HG02973 (cell line): ENCODE measurements around the gene FOXO3B.
"Not testable (repeated sequence)": the region's sequence is repeated elsewhere in the genome, so short reads cannot be mapped to it uniquely, and the experiment has no call there.

Experiments used
- ATAC-seq: cut with Tn5 transposase; IDR thresholded peaks from one replicate; pipeline ENCODE4 v1.9.1; 2021; ENCODE audit warnings: moderate library complexity; ENCODE audit not compliant: unreplicated experiment

The FOXO3B gene

DNA sequence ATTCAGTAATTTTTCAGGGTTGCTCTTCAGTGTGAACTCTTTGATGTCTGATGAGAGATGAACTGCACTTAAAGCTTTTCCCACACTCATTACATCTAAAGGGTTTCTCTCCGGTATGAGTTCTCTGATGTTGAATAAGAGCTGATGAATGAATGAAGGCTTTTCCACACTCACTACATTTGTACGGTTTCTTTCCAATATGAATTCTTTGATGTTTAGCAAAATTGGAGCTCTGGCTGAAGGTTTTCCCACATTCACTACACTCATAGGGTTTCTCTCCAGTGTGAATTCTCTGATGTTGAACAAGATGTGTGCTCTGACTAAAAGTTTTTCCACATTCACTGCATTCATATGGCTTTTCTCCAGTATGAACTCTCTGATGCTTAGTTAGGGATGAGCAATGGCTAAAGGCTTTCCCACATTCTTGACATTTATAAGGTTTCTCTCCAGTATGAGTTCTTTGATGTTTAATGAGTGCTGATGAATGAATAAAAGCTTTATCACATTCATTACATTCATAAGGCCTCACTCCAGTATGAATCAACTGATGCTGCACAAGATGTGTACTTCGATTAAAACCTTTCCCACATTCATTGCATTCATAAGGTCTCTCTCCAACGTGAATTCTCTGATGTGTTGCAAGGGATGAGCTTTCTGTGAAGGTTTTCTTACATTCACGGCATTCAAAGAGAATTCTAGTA, 20.0 kb downstream of the FOXO3B start:
- not testable (repeated sequence) for ATAC-seq

- ATAC-seq, result not testable (repeated sequence)
Measured at GRCh38 chr17:18650094-18650493, 32.0 kb downstream of the FOXO3B start.

DNA sequence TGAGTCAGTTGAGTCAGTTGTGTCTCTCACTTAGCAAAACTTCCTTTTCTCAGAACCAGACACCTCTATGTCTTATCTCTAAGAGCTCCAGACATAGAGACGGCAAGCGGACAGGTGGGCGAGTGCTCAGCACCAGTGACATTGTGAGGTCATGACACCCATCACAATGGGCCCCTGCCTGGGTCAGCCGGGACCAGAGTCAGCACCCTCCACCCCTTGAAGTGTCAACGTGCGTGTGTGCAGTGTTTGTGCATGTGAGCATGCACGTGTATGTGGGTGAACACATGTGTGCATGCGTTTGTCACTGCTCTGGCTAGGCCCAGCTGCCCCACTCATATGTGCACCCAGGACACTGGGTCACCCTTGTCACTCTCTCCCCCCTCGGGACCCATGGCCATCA, 37.8 kb downstream of the FOXO3B start, which contains the start of gene TBC1D28:
TBC1D28 (minus strand) TSS at position 101 of the 400 bp plus-strand sequence. CDS start 3,039 bp downstream, outside the sequence.
- not testable (repeated sequence) for ATAC-seq

DNA sequence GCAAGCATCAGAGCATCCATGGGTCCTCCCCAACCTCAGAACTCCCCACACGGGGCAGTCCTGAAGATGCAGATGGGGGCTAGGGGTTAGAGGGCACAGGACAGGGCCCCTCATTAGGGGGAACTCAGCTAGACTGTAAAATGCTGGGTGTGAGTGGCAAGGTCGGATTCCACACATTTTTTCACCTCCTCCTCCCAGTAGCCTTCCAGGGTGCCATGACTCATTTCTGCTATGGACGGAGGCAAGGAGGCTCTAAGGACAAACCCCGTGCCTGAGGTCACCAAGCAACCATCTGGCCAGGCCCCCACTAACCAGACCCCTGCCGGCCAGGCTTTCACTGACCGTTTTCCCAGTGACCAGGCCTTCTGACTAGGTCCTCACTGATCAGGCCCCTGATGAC, 39.0 kb downstream of the FOXO3B start:
- not testable (repeated sequence) for ATAC-seq

DNA sequence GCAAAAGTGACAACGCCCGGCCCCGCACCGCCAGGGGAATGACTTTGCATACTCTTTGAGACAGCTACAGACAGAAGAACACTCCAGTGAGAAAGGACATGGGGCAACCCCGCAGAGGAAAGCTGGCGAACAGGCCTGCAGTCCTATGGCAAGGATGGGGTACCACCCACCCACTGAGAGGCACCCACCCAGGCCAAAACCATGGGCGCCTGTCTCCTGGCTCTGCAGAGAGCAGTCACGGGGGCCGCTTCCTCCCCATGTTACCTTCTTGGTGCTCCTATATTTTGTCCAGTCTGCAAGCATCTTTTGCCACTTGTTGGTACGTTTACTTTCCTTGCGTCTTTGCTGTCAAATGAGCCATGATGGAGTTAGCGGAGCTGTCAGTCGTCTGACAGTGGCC, 43.8 kb downstream of the FOXO3B start:
- not testable (repeated sequence) for ATAC-seq

- not testable (repeated sequence) for ATAC-seq
Measured at GRCh38 chr17:18636237-18636636, 45.9 kb downstream of the FOXO3B start.

- ATAC-seq, result not testable (repeated sequence)
Measured at GRCh38 chr17:18635773-18636172, 46.3 kb downstream of the FOXO3B start.

- not testable (repeated sequence) for ATAC-seq
Measured at GRCh38 chr17:18634550-18635263, 47.4 kb downstream of the FOXO3B start.
